ENCODE measurements around the gene MALT1.
"Not testable (repeated sequence)": the region's sequence is repeated elsewhere in the genome, so short reads cannot be mapped to it uniquely, and the experiment has no call there.

Gene MALT1

GRCh38 chr18:58756596-58757240 lies 85.5 kb downstream of the MALT1 start:
- no peak for TF ChIP-seq CTCF (IDR thresholded peaks at IDR 0.05; ENCODE audit: low read depth, low read length)
- DNase-seq (ENCODE audit: extremely low read depth, low read depth), result no peak

GRCh38 chr18:58757351-58757750 lies 86.1 kb downstream of the MALT1 start:
- not testable (repeated sequence) for DNase-seq (ENCODE audit: extremely low read depth, low read depth)

GRCh38 chr18:58758046-58758445 lies 86.8 kb downstream of the MALT1 start:
- no peak for DNase-seq (ENCODE audit: extremely low read depth, low read depth)
- no peak for TF ChIP-seq CTCF (IDR thresholded peaks at IDR 0.05; ENCODE audit: low read depth, low read length)

GRCh38 chr18:58758606-58759005 lies 87.3 kb downstream of the MALT1 start:
- no peak for TF ChIP-seq CTCF (IDR thresholded peaks at IDR 0.05; ENCODE audit: low read depth, low read length)
- no peak for DNase-seq (ENCODE audit: extremely low read depth, low read depth)

GRCh38 chr18:58761241-58761969 lies 90.1 kb downstream of the MALT1 start:
- TF ChIP-seq CTCF (IDR thresholded peaks at IDR 0.05; ENCODE audit: low read depth, low read length), result no peak
- no peak for DNase-seq (ENCODE audit: extremely low read depth, low read depth)

GRCh38 chr18:58761970-58762780 lies 90.9 kb downstream of the MALT1 start:
- no peak for DNase-seq (ENCODE audit: extremely low read depth, low read depth)
- TF ChIP-seq CTCF (IDR thresholded peaks at IDR 0.05; ENCODE audit: low read depth, low read length), result no peak

- DNase-seq (ENCODE audit: extremely low read depth, low read depth), result no peak
- TF ChIP-seq CTCF (IDR thresholded peaks at IDR 0.05; ENCODE audit: low read depth, low read length), result no peak
Measured at GRCh38 chr18:58762781-58763171, 91.5 kb downstream of the MALT1 start.

All from AG09319 (cell line).